HG03095 (cell line): ENCODE results near the gene HIBADH.
A peak's percentile ranks its signal among the peaks of the same experiment; 100 is the strongest.
"Not testable (repeated sequence)": the region's sequence is repeated elsewhere in the genome, so short reads cannot be mapped to it uniquely, and the experiment has no call there.

ENCODE experiments used
- ATAC-seq: cut with Tn5 transposase; IDR thresholded peaks from one replicate; pipeline ENCODE4 v1.9.1; 2021; ENCODE audit warnings: moderate library complexity; ENCODE audit not compliant: unreplicated experiment

HIBADH gene

GRCh38 chr7:27680610-27681009, 17.9 kb upstream of the HIBADH start:
- no peak for ATAC-seq

GRCh38 chr7:27678617-27679260, 16.1 kb upstream of the HIBADH start:
- ATAC-seq = no peak

- ATAC-seq = no peak
Measured at GRCh38 chr7:27677912-27678612, 15.4 kb upstream of the HIBADH start.

GRCh38 chr7:27674126-27674525, 11.4 kb upstream of the HIBADH start:
- not testable (repeated sequence) for ATAC-seq

GRCh38 chr7:27671675-27672074, 9.0 kb upstream of the HIBADH start:
- no peak for ATAC-seq

- ATAC-seq = no peak
Measured at GRCh38 chr7:27670676-27671075, 8.0 kb upstream of the HIBADH start.

- no peak for ATAC-seq
Measured at GRCh38 chr7:27670177-27670576, 7.5 kb upstream of the HIBADH start.

- ATAC-seq = no peak
Measured at GRCh38 chr7:27665531-27665930, 2.8 kb upstream of the HIBADH start.

- no peak for ATAC-seq
Measured at GRCh38 chr7:27663989-27664331, 1.3 kb upstream of the HIBADH start.

- no peak for ATAC-seq
Measured at GRCh38 chr7:27661811-27662489, 733 bp downstream of the HIBADH start.

- no peak for ATAC-seq
Measured at GRCh38 chr7:27656724-27657123, 6.0 kb downstream of the HIBADH start.

GRCh38 chr7:27655184-27655583, 7.5 kb downstream of the HIBADH start:
- ATAC-seq = no peak

GRCh38 chr7:27652518-27652917, 10.2 kb downstream of the HIBADH start:
- ATAC-seq = no peak

GRCh38 chr7:27651702-27652101, 11.0 kb downstream of the HIBADH start:
- ATAC-seq = no peak

GRCh38 chr7:27650283-27650682, 12.4 kb downstream of the HIBADH start:
- ATAC-seq = no peak

- ATAC-seq = no peak
Measured at GRCh38 chr7:27647489-27647888, 15.2 kb downstream of the HIBADH start.

GRCh38 chr7:27647046-27647445, 15.6 kb downstream of the HIBADH start:
- no peak for ATAC-seq

- no peak for ATAC-seq
Measured at GRCh38 chr7:27642271-27642670, 20.4 kb downstream of the HIBADH start.

- ATAC-seq = peak; percentile 64
Measured at GRCh38 chr7:27641581-27642230, 21.0 kb downstream of the HIBADH start.

- ATAC-seq = no peak
Measured at GRCh38 chr7:27640884-27641574, 21.7 kb downstream of the HIBADH start.

- ATAC-seq = no peak
Measured at GRCh38 chr7:27639851-27640250, 22.8 kb downstream of the HIBADH start.
